GM08714 (cell line): ENCODE measurements around the gene TUBB3.
"Not testable (repeated sequence)": the region's sequence is repeated elsewhere in the genome, so short reads cannot be mapped to it uniquely, and the experiment has no call there.

Experiments
- H3K4me3 ChIP-seq: fragments of 200-500 bp; sonication (Bioruptor generic); 2 replicates; pipeline ENCODE4 v1.5.1; 2014; ENCODE audit warnings: mild to moderate bottlenecking, low read length, inconsistent platforms
- ZNF274 ChIP-seq: IDR thresholded peaks from 2 replicates; pipeline ENCODE4 v1.6.1; 2012; ENCODE audit warnings: mild to moderate bottlenecking, low read depth, low read length

The TUBB3 gene

DNA sequence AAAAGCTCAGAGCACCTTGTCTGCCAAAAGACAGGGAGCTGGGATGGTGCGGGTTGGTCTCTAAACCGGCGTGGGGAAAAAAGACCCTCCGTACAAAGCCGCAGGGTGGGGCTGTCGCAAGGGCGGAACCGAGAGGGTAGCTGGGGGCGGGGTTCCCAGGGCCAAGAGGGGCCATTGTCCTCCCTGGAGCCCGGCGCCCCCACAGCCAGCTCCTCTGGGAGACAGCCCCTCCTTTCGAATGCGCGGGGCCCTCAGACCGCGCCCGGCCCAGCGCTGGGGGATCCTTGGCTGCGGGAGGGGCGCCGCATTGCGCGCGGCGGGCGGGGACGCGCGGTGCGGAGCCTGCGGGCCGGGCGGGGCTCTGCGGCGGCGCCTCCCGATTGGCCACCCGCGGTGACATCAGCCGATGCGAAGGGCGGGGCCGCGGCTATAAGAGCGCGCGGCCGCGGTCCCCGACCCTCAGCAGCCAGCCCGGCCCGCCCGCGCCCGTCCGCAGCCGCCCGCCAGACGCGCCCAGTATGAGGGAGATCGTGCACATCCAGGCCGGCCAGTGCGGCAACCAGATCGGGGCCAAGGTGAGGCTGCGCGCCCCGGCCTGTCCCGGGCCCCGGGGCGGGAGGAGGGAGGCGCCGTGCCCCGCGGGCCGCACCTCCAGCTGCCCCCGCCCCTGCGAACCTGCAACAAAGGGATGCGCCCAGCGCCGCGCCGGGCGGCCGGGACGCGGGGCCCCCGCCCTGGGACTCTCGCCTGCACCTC, at the start of gene TUBB3:
TSS of gene TUBB3 (plus strand) at position 459 of the 756 bp plus-strand sequence. CDS start at position 519, 60 bp downstream.
- no peak for TF ChIP-seq ZNF274
- peak within 1 kb of the TSS; percentile 23; the same call in 1 of the 2 replicates for H3K4me3 ChIP-seq

DNA sequence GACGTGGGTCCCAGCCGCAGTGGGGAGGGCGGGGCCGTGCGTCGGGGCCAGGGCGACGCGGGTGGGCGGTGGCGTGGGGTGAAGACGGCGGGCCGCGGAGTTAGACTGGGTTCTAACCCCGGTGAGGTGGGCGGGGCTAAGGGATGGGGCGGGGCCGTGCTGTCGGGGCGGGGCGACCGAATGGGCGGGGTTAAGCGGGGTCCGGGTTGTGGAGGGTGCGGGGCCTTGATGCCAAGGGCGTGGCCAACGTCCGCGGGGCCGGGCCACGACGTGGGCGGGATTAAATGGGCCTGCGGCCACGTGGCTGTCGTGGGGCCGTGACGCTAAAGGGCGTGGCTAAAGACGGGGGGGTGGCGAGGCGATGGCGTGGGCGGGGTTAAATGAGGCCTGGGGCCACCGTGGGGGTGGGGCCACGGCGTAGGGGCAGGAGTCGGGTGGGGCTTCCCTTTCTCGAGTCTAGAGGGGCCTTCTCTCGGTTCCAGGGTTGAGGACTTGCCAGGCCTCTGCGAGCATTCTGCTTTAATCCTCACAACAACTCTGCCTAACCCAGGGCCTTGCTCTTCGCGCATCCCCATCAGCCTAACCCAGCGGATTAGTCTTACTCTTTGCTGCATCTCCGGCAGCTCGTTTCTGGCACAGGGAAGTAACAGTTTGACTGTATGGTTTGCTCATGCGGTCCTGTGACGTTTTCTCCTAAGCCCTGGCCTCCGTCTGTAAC, 49.0 kb upstream of the TUBB3 start:
- H3K4me3 ChIP-seq: peak overlapping the region; percentile 73
- no peak for TF ChIP-seq ZNF274

DNA sequence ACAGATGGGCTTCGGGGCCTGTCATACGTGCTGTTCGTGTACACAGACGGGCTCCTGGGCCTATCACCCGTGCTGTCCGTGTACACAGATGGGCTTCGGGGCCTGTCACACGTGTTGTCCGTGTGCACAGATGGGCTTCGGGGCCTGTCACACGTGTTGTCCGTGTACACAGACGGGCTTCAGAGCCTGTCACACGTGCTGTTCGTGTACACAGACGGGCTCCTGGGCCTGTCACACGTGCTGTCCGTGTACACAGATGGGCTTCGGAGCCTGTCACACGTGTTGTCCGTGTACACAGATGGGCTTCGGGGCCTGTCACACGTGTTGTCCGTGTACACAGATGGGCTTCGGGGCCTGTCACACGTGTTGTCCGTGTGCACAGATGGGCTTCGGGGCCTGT, 44.0 kb upstream of the TUBB3 start:
- not testable (repeated sequence) for H3K4me3 ChIP-seq

DNA sequence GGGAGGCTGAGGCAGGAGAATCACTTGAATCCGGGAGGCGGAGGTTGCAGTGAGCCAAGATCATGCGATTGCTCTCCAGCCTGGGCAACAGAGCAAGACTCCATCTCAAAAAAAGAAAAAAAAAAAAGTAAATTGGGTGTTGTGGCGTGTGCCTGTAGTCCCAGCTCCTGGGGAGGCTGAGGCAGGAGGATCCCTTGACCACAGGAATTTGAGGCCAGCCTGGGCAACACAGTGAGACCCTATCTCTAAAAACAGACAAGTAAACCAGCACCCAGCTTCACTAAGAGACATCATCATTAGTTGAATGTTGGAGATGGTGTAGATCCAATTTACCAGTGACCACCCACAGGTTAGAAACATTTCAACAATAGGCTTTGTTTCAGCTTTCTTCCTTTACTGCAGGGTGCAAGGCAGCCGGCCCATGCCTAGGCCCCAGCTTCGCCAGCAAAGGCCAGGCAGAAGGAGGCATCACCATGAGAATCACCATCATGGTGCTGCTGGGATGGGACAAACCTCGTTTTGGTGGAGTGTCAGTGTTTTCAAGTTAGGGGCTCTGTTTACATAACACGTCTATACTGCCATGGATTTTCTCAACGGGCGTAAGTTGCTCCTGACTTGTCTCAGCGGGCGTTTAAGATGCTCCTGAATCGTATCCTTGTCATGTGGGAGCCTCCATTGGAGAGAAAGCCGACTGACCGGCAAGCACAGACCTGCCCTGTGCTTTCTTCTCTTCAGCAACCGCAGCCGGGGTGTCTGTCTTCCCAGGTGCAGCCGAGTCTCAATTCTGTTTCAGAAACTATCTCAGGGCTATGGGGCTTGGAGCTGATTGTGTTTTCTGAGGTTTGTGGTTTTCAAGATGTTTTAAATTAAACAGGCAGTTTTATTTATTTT, 42.4 kb upstream of the TUBB3 start:
- TF ChIP-seq ZNF274: no peak

DNA sequence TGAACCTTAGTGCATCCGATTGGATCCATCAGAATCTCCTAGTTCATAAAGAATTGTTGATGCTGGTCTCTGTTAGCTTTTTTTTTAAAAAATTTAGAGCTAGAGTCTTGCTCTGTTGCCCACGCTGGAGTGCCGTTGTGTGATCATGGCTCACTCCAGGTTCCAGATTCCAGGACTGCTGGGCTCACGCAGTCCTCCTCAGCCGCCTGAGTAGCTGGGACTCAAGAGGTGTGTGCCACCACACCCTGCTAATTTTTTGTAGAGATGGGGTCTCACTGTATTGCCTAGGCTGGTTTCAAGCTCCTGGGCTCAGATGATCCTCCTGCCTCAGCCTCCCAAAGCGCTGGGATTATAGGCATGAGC, 41.8 kb upstream of the TUBB3 start:
- no peak for TF ChIP-seq ZNF274

More for the DNA sequence above, 42.4 kb upstream of the TUBB3 start:
- H3K4me3 ChIP-seq: no peak overlapping the region

DNA sequence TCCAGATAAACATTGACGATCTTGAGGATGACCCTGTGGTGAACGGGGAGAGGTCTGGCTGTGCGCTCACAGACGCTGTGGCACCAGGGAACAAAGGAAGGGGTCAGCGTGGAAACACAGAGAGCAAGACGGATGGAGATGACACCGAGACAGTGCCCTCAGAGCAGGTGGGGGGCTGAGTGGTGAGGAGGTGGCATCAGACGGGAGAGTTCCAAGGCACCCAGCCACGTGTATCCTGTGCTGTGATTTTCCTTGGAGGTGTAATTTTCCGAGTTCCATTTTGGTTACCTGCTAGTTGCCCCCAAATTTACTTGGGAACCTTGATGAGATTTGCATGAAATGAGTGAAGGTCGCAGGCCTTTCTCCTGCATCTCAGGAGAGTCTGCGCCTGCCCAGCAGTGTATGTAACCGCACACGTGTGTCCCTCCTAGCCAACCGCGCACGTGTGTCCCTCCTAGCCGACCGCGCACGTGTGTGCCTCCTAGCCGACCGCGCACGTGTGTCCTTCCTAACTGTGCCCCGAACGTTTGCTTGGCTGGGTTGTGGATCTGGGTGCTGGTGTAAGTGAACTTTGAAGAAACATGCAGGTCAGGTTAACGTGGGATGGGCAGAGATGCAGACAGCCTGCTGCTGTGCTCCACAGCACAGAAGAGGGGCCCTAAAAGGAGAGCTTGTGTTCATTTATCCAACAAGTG, 39.6 kb upstream of the TUBB3 start:
- no peak overlapping the region for H3K4me3 ChIP-seq
- TF ChIP-seq ZNF274: no peak

More for the DNA sequence above, 41.8 kb upstream of the TUBB3 start:
- no peak overlapping the region for H3K4me3 ChIP-seq

DNA sequence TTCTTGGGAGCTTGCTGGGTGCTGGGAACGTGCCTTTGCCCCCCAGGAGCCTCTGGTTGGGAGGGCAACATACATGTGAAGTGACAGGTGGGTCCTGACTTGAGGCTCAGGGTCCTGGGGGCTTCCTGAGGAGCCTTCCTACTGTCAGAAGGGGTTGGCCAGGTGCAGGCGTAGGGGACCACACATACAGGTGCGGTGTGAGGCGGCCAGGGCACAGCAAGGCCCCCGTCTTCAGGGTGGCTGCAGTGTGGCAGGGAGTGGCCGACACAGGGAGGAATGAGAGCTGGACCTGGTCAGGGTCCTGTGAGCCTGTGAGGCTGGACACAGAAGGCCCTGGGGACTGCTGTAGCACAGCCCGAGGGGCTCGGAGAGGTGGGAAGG, 39.1 kb upstream of the TUBB3 start:
- H3K4me3 ChIP-seq: no peak overlapping the region
- TF ChIP-seq ZNF274: no peak

DNA sequence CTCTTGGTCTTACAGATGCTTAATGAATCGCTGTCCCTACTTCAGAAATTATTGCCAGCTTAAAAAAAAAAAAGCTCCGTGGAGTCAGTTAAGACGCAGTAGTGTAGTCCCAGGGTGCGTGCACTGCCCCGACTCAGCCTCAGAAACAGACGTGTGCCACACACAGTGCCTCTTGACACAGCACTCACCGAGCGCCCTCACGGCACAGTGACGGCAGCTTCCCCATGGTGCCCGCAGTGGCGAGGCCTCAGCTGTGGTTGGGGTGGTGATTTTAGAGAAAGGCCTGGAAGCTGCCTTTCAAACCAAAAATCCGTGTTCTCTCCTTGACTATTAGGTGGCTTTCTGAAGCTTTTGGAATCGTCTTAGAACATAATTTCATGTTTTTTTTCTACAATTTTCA, 35.9 kb upstream of the TUBB3 start:
- no peak for TF ChIP-seq ZNF274
- no peak overlapping the region for H3K4me3 ChIP-seq

DNA sequence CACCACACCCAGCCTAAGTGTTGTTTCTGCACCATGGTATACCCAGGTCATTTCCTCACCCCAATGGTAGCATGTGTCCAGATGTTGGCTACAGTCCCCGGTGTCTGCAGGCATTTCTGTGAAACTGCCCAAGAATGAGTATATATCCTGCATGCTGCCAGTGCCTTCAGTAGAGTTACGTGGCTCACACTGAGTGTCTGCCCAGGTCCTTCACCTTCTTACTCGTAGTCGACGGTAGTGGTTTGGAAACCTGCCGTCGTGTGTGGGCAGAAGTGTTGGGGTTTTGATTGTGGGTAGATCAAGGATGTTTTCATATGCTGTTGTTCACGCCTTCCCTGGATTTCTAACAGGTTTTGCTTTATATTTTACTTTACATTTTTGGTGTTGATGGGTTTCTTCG, 32.9 kb upstream of the TUBB3 start:
- H3K4me3 ChIP-seq: no peak overlapping the region
- TF ChIP-seq ZNF274: no peak

DNA sequence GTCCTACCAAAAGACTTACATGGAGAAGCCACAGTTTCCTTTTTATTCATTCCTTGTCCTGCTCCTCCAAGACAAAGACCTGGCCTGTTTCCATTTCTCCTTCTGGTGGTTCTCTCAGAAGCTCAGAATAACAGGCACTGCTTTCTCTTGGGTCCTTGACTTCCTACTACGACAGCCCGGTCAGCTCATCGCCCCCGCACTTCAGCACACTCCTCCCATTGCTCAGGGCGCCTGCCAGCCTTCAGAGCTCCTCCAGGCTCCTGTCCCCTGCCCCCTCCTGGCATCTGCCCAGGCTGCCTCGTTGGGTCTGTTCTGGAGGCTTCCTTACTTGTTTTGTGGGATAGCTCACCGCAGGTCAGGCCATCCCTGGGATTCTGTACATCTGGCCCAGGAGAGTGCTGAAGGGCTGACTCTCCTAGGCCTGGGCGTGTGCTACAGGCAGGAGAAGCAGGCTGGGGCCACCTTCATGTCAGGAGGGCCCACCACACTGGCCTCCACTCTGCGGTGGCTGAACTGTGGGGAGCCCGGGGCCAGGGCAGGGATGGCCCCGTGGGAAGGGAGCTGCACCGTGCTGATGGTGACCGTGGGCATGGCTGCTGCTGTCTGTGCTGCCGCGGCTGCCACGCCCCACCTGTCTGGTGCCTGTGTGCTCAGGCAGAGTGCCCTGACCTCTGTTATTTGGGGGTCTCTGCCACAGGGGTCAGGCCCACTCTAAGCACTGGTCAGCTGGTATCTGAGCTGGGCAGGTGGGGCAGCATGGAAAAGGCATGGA, 32.1 kb upstream of the TUBB3 start:
- H3K4me3 ChIP-seq: no peak overlapping the region
- no peak for TF ChIP-seq ZNF274

DNA sequence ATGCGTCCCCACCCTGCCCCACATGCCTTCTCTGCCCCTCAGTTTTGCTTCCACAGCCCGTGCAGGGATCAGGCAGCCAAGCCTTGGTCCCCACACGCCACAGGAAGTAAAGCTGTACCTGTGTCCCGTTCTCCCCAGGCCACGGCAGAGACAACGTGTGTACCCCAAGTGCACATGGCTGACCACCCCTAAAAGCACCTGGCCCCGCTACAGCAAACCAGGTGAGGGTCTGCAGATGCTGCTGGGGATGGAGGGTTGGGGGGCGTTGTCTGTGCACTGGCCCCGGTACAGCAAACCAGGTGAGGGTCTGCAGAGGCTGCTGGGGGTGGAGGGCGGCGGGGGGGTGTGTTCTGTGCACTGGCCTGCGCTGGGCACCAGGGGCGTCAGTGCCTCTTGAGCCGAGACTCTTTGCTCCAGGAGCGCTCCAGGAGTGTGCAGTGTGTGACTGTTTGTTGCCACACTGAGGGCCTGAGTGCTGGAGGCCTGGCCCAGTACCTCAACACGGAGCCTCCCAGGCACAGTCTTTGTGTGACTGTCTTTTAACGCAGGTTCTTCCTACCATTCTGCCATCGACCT, 31.0 kb upstream of the TUBB3 start:
- no peak for TF ChIP-seq ZNF274
- no peak overlapping the region for H3K4me3 ChIP-seq

DNA sequence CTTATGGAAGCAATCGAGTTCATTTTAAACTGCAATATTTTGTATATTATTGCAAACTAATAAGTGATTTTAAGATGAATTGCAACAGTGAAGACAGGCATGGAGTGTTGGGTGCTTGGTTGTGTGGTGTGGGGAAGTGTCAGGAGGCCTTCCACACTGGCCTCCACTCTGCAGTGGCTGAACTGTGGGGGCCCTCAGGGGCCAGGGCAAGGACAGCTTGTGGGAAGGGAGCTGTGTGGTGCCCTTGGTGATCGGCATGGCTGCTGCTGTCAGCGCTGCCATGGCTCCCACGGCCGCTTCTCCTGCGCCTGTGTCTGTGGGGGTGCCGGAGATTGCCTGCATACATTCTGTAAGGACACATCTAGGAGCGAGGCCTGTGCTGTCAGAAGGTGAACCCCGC, 30.5 kb upstream of the TUBB3 start:
- TF ChIP-seq ZNF274: no peak
- no peak overlapping the region for H3K4me3 ChIP-seq
